DMS 273 treated with DMSO at 0.1 percent for 48 hours (cell line): ENCODE data around the gene SLC22A15.
"Not testable (repeated sequence)": the region's sequence is repeated elsewhere in the genome, so short reads cannot be mapped to it uniquely, and the experiment has no call there.

Experiments used
- DNase-seq: peaks from one replicate; lab custom pipeline; 2025; lab: John Stamatoyannopoulos, UW

The SLC22A15 gene

DNA sequence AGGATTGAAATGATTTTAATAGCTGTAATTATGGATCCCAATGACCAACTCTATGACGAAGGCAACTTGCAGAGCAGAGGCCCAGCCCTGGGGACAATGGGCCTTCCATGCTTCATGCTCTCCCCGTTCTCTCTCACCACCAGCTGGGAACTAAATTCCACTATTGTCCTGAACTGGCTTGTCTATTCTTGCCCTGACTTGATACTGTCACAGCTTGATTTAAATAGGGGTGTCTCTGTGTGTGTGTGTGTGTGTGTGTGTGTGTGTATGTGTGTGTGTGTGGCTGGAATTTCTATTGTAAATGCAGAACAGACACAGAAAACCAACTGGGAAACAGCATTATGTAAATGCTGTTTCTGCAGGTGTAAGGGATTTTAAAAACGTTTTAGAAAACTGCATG, 57.0 kb downstream of the SLC22A15 start:
- no peak for DNase-seq

DNA sequence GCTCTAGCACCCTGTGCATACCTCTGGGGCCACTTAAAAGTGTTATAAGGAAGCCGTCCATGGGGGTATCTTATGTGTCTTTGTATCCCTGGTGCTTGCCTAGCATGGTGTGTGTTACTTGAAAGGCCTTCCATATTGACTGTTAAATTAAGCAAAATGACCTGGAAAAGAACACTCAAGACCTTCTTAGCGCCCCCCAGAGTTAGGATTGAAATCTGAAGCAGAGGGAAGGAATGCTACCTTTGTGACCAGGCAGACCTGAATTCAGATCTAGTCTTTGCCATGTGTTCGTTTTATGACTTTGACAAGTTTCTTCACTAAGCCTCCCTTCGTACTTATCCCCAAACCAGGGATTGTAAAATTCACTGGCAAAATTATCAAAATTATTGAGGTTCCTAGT, 59.9 kb downstream of the SLC22A15 start:
- no peak for DNase-seq

DNA sequence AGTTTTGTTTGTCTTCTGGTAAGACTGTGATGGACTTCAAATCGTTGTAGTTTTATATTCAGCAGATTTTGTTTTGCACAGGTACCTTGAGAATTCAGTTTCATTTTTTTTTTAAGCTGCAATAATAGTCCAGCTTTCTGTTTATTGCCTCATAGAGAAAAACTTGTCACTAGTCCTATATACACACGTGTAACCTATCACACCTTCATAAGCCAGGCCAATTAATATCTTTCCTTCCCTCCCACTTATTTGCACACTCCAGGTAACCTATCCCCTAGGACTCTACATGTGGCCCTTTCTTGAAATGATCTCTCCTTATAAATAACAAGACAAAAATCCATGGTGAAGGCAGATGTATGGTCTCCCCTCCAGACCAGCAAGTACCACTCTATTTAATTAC, 62.4 kb downstream of the SLC22A15 start:
- DNase-seq = no peak

DNA sequence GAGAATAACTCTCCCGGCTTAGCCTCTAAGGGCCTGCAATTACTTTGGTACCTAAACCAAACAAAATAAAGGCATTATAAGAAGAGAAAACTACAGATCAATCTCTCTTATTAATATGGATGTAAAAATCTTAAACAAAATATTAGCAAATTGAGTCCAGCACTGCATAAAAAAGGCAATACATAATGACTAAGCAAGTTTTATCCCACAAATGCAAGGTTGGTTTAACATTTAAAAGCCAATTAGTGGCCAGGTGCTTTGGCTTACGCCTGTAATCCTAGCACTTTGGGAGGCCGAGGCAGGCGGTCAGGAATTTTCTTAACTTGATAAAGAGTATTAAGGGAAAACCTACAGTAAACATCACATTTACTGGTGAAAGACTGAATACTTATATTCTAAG, 67.8 kb downstream of the SLC22A15 start:
- DNase-seq = no peak

DNA sequence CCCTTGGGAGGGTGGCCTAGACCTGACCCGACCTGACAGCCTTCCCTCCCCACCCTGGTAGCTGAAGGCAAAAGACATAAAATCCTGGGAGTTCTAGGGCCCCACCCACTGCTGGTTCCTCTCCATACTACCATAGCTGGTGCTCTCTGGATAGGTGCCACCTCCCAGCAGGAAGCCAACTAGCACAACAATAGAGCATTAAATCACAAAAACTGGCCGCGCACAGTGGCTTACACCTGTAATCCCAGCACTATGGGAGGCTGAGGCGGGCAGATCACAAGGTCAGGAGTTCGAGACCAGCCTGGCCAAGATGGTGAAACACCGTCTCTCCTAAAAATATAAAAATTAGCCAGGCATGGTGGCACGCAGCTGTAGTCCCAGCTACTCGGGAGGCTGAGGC, 70.6 kb downstream of the SLC22A15 start:
- DNase-seq = not testable (repeated sequence)

DNA sequence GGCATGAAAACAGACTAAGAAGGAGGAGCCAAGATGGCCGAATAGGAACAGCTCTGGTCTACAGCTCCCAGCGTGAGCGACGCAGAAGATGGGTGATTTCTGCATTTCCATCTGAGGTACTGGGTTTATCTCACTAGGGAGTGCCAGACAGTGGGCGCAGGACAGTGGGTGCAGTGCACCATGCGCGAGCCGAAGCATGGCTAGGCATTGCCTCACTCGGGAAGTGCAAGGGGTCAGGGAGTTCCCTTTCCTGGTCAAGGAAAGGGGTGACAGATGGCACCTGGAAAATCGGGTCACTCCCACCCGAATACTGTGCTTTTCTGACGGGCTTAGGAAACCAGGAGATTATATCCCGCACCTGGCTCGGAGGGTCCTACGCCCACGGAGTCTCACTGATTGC, 75.6 kb downstream of the SLC22A15 start:
- not testable (repeated sequence) for DNase-seq

DNA sequence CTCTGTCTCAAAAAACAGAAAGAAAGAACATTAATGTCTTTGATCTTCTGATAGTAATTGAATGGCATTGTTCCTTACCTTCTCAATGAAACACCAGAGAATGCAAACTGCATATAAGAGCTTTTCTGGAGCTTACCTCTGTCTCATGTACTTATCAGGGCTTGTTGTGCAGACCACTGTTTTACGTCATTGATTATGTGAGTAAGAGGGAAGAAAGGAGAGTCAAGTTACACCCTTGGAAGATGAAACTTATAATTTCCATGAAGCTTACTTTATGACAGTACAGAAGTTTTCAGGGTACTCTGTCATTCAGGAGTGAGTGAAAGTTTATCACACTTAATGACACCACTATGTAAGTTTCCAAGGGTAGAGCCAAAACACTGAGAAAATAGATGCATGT, 85.9 kb downstream of the SLC22A15 start:
- DNase-seq = no peak

DNA sequence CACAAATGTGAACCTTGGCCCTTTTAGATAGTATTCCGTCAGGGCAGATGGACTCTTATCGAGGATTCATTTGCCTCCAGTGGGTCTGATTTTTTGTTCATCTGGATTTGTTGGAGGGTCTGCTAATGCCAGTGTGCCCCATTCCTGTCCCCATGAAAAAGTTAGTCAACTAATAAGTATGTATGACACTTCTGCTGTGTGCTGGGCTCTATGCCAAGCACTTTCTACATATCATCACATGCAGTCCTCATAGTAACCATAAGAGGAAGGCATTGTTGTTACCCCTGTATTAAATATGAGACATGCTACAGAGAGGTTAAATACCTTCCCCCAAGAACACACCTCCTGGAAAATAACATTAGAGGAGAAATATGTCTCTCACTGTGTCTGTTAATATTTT, 88.3 kb downstream of the SLC22A15 start:
- DNase-seq = no peak

DNA sequence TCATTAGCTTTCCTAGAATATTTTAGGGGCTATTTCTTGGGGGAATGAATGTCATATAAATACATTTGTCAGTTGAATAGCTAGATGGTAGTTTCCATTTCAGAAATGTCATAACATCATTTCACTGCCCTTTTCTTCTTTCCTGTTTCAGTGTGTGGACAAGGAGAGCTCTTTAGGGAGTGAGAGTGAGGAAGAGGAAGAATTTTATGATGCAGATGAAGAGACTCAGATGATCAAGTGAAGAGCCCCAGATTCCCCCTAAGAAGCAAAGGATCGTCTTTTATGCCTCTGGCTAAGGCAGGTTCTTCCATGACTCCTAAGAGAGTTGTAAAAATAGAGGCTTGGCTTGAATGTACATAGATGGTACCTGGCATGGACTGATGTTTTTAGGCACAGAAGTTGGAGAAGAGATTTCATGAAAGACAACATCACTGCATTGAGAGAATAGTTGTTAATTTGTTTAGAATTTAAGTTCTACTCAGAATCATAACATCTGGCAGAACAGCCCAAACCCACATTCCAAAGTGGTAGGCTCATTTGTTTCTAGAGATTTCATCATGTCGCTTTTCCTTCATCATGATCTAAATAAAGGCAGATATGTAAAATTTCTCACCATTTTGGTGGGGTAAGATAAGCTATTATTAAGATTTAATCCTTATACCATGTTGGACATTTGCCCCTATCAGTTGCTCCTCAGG, 90.7 kb downstream of the SLC22A15 start:
- no peak for DNase-seq

DNA sequence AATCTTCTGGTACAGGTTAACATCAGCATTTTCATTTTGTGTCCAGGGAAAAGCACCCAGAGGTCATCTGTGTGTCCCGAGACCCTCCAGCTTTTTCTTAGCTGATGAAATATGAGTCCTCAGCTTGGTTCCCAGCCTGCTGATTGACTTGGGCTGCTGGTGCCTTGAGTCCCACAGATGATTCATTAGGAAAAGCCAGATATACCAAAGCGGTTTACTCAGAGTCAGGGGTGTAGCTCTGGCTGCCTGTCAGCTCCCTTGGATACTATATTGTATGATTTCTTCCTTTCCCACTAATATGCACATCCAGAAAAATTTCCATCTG, 91.2 kb downstream of the SLC22A15 start:
- DNase-seq = no peak

DNA sequence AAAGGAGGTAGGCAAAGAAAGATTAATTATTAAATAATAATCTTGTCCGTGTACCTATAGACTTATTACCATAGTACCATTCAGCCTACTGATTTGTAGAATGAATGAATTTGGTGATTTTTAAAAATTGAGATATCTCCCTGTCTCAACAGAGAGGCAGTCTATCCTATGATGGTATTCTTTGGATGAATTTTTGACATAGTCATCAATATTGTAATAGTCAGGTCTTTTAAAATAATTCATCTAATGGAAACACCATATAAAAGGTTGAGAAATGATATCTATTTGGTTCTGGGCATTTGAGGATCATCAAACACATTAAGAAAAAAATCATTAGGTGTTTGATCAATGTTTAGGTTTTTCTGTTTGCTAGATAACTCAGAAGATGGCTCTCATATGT, 99.3 kb downstream of the SLC22A15 start:
- DNase-seq = no peak

DNA sequence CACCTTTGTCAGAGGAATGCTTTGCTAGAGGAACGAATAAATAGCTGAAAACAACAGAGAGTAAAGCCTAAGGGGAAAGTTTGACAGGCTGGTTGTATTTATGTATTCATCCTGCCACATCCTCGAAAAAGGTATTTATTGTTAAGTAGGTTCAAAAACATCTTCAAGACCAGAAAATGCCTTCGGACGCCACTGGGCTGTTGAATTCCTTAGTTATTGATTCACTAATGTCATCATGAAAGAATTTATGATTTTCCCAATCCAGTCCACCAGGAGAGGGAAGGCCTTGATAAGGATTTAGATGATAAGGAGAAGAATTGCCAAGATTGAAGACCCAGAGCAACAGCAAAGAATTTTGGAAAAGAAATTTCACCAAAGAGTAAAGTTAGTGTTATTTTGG, 99.7 kb downstream of the SLC22A15 start:
- DNase-seq = no peak

DNA sequence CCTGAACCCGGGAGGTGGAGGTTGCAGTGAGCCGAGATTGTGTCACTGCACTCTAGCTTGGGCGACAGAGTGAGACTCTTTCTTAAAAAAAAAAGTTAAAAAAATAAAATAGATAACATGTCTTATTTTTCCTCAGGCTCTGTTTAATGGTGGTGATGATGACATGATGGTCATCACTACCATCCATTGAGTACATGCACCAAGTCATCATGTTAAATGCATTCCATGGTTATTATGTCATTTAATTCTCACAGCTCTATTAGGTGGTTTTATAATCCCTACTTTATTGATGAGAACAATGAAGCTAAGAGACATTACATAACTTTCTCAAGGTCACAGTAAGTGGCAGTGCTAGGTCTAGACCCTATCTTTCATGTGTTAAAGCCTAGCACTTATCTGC, 100.5 kb downstream of the SLC22A15 start:
- DNase-seq = no peak

DNA sequence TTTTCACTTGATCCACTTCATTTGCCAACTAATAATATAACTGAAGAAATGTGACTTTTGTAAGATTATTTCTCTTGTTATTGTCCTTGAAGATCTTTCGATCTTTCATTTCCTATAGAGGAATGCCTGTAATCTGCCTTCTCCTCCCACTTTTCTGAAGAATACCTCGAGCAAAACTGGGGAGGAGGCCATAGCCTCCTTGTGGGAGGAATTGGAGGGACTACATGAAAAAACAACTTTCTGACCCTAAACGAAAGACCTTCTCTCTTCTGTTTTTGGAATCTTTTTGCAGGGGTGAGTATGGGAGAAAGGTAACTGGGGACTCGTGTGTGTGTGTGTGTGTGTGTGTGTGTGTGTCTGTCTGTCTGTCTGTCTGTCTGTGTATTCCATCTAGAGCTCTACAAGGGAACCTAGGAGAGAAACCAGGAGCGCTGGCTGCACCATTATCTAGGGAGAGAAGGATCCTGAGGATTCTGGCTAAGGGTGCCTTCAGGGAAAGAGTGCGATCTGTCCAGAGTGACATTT, 102.4 kb downstream of the SLC22A15 start:
- no peak for DNase-seq

DNA sequence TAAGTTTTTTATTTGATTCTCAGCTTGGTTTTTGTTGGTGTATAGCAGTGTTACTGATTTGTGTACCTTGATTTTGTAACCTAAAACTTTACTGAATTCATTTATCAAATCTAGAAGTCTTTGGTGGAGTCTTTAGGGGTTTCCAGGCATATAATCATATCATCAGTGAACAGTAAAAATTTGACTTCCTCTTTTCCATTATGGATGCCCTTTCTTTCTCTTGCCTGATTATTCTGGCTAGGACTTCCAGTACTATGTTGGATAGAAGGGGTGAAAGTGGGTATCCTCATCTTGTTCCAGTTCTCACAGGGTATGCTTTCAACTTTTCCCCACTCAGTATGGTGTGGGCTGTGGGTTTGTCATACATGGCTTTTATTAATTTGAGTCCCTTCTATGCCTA, 111.3 kb downstream of the SLC22A15 start:
- no peak for DNase-seq

DNA sequence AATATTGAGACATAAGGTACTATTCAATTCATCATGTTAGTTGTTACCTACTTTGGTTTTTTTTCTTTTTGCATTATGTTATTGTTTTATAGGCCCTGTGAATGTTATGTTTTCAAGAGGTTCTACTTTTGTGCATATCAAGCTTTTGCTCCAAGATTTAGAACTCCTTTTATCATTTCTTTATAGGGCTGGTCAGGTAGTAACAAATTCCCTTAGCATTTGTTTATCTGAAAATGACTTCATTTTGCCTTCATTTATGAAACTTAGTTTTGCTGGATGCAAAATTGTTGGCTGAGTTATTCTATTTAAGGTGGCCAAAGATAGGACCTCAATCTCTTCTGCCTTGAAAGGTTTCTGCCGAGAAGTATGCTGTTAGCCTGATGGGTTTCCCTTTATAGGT, 113.6 kb downstream of the SLC22A15 start:
- DNase-seq = no peak

DNA sequence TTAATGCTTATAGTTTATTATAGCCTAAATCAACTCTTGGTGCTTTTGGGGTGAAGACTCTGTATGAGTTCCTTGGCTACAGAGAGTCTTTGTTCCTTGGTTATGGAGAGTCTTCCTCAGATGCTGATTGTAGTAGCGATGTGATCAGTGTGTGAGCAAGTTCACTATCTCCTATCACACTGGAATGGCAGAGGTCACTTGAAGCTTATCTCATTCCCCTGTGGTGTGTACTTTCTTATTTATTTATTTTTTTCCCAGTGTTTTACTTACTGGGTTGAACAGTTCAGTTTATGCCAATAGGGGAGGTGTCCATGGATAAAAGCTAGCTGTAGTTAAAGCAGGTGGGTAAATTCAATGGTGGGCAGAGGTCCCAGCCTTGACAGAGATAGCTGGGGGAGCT, 114.8 kb downstream of the SLC22A15 start:
- no peak for DNase-seq

DNA sequence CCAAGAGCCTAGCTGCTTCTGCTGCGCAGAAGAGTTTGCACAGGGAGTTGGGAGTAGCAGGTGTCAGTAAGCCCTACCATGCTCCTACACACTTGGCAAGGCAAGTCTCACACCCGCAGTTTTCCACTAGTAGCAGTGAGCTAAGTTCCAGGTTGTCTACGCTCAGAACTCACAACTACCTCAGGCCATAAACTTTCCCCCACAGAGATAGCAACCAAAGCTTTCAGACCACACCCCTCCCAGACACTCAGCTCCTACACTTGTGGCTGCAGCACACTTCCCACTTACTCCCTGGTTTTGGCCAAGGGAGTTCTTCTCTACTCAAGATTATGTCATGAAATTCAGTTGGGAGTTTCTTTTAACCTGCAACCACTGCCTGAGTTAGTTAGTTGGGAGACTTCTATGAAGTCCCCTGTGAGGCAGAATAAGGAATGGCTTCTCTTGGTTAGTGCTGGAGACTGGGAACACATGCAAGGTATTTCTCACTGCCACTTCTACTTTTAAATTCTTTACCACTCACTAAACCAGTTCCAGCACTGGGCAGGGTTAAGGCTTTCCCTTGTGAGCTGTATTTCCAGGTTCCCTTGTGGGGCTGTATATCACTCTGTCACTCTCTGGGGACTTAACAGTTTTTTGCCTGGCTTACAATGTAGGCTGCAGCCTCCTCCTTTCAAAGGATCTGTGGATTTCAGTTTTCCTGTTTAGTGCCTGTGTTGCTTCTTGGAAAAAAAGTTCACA, 116.6 kb downstream of the SLC22A15 start:
- no peak for DNase-seq

DNA sequence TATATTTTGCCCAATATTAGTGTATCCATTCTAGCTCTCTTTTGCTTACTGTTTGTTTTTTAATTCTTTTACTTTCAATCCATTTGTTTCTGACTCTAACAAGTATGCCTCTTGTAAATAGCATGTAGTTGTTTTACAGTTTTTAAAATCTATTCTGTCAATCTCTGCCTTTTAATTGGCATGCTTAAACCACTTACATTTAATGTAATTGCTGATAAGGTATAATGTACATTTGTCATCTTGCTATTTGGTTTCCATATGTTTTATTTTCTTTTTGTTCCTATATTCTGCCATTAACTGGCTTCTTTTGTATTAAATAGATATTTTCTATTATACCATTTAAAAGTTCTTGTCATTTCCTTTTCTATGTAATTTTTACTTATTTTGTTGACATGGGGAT, 118.7 kb downstream of the SLC22A15 start:
- DNase-seq = no peak

DNA sequence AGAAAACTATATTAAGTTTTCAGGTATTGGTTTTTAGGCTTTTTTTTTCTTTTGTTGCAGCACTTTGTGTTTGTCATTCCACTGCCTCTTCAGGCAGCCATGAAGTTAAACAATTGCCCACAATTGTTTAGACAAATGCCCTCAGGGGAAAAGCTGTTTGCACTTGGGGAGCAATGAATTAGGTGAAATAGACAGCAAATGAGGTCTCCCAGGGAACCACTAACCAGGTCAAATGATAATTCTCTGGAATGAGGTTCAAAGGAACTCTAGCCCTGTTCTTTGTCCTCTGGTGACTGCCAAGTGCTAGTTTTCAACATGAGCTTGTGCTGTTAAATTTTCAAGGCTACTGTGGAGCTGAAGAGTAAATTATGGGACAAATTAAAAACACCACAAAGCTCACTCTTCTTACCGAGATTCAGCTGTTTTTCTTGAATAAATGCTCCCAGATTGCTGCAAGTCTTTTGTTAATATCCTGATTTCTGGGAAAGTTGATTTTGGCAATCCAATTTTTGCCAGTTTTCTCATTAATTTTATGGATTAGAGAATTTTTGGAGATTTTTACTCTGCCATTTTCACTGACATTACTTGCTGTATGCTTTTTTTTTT, 119.8 kb downstream of the SLC22A15 start:
- no peak for DNase-seq

DNA sequence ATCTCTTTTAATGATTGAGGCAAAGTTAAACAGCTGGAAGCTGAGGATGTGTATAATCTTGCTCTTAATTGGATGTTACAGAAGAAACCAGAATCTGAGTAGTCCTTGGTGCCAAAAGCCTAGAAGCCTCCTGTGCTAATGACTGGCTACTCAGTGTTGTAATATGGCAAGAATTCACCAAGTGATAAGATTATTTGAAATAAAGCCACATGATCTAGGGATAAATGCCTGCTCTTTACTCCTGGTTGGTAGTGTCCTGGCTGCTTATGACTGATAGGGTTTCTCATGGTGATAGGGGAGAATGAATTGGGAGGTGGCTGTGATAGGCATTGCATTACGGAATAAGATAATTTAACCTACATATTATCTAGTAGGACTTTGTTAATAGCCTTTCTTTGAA, 121.3 kb downstream of the SLC22A15 start:
- DNase-seq = no peak

DNA sequence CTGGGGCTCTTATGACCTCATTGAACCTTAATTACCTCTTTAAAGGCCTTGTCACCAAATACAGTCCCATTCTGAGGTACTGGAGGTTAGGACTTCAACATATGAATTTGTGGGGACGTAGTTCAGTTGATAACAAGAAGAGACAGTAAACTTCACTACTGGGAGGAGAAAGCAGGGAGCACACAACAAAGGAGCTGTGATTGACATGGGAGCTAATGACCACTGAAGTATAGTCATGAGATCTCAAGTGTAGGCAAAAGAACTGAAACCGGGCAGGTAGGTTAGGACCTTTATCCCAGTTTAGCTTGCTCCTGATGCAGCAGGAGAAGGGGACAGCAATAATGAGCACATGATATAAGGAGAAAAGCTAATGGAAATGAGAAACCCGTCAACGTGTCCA, 123.1 kb downstream of the SLC22A15 start:
- DNase-seq = no peak

DNA sequence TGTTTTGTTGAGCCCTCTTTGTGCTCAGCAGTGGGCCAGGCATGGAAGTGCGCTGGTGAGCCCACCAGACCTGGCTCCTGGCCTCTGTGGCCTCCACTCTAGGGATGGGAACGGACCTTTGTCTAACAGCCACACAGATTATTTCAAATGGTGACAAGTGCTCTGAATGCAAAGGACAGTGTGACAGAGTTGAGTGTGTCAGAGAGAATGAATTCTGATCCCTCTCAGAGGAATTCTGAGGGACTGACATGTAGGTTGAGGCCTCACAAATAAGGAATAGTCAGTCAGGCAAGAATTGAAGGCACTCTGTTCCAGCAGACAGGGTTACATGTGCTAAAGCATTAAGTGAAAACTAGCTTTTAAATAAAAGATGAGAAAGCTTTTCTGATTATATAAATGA, 123.6 kb downstream of the SLC22A15 start:
- no peak for DNase-seq
